Activated CD8-positive, alpha-beta memory T cell treated with anti-CD3 and anti-CD28 coated beads for 1 hour (primary cell): ENCODE measurements around the gene RAB27A.
"Not testable (repeated sequence)": the region's sequence is repeated elsewhere in the genome, so short reads cannot be mapped to it uniquely, and the experiment has no call there.

Experiments used
- DNase-seq, 2 donors: peaks; one replicate each; pipeline ENCODE4 v3.0.0-alpha.2; 2020; ENCODE audit warnings: low read depth in 1 of 2; ENCODE audit errors: extremely low read depth in 1 of 2

Gene RAB27A

DNA sequence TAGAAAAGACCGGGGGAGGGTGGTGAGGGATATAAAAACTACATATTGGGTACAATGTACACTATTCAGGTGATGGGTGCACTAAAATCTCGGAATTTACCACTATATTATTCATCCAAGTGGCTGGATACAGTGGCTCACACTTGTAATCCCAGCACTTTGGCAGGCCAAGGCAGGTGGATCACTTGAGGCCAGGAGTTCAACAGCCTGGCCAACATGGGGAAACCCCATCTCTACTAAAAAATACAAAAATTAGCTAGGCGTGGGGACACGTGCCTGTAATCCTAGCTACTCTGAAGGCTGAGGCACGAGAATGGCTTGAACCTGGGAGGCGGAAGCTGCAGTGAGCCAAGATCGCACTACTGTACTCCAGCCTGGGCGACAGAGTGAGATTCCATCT lies 37.4 kb downstream of the RAB27A start:
- not testable (repeated sequence) for DNase-seq

DNA sequence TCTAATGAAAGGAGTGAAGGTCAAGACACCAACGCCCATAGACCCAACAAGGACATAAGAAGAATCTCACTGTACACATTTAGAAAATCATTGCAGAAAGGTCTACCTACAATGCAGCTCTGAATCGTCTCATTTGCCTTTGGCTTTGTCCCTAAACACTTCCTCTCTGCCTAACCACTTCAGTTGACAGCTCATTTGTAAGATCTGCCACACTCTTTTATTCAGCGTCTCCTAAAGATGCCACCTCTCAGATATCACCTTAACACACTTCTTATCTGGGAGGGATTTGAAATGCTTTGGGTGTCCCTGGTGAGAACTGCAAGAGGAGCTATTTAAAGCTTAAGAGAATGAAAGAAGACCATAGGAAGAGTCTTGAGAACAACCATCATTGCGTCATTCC lies 38.7 kb downstream of the RAB27A start:
- no peak for DNase-seq

DNA sequence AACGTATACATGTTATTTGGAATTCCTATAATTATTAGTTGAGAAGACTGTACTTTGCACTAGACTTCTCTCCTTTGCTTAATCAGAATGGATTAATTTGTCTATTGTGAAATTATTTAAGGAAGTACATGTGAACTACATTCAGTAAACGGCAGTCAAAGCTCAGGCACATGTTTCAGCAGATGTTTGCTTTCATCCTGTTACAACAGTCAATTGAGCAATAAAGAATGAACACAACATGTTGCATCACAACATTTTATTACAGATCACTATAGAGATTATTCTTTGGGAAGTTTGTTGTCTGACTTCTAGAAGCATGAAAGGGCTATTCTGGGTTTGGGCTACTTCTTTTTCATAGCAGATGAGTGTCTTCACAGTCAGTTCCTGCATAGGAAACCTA lies 39.2 kb downstream of the RAB27A start:
- no peak for DNase-seq

DNA sequence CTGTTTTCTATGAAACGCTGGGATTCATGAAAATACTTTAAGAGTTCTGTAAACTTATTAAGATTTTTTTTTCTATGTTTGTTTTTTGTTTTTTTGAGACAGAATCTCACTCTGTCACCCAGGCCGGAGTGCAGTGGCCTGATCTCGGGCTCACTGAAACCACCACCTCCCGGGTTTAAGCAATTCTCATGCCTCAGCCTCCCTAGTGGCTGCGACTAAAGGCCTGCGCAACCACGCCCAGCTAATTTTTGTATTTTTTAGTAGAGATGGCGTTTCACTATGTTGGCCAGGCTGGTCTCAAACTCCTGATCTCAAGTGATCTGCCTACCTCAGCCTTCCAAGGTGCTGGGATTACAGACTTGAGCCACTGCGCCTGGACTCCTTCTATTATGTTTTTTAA lies 39.7 kb downstream of the RAB27A start:
- DNase-seq: not testable (repeated sequence)

DNA sequence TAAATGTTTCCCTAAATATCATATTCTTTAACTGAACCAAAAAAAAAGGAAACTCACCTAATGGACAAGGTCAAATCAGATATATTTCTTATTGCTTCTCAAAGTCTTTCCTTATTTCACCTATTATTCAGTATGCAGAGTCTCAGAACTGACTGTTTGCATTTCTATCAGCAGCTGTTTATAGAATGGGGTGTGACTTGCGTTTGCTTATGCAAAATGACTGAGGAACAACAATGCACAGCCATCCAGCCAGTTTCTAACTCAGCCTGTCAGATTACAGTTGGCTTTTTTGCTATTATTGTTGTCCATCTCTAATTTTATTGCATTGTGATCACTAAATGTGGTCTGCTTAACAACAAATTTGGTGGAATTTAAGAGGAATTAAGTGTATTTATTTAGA lies 40.7 kb downstream of the RAB27A start:
- no peak for DNase-seq

DNA sequence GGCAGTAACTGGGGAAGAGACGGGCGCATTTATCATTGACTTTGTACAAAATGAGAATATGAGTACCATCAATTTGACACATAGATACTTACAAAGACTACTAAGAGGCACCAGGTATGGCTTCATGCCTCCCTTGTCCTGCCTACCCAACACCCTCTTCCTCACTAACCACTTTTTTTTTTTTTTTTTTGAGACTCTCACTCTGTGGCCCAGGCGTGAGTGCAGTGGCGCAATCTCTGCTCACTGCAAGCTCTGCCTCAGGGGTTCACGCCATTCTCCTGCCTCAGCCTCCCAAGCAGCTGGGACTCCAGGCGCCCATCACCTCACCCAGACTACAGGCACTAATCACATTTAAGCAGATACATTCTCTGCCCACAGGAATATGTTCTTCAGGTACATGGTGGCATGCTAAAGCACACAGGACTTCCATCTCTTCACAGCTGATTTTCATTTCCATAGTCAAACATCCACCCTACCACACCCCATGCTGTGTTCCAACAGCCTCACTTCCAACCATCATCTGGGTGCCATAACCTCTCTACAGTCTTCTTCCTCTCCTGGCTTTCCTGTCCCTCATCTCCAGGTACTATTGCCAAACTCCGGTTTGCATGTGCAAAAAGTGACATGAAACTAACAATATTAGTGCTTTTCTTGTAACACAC lies 41.7 kb downstream of the RAB27A start:
- no peak for DNase-seq

DNA sequence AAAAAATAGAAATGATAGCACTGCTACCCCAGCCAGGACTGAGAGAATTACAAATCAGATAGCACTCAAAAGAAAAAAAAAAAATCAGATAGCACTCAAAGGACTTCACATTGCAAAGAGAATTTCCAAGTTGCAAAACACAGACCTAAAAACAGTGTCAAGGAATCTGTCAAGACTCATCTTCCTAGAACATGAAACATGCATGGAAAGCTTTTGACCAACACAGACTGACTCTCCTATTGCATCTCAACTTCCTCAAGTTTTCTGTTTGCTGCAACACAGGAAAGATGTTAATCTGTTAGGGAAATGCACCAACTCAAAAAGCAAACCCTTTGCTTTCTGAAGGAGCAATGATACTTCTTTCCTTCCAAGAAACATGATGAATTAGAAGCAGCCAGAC lies 42.3 kb downstream of the RAB27A start:
- DNase-seq: no peak

DNA sequence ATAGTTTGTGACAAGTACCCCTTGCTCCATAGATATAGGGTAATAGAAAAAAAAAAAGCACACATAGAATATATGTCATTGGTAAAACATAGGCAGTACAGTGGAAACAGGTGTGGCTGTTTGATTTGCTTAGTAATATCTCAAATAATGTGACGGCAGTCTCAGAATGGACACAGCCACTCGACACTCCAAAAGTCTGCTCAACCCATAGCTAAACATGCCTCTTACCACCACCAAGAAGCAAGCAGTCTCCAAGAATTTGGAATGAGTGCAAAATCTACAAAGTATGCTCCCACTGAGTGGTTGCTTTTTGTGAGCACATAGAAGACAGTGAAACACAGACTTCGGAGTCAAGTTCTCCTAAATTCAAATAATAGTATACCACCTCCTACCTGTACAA lies 43.0 kb downstream of the RAB27A start:
- DNase-seq: no peak

DNA sequence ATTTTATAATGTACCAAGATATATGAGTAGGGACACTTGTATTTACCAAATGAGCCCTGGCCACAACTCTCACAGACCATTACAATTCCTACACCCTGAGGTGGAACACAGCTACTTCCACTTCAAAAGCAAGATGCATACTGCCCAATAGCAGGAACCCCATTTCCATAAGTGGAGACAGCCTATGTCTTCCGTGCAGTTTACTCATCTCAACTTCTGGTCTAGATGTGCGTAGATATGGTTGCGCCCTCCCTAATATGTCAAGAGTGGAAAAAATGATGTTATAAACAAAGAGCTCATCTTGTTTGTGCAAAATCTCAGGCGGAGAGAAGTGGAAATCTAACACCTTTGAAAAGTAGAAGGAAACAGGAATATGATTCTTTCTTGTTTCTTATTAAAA lies 44.6 kb downstream of the RAB27A start:
- no peak for DNase-seq

DNA sequence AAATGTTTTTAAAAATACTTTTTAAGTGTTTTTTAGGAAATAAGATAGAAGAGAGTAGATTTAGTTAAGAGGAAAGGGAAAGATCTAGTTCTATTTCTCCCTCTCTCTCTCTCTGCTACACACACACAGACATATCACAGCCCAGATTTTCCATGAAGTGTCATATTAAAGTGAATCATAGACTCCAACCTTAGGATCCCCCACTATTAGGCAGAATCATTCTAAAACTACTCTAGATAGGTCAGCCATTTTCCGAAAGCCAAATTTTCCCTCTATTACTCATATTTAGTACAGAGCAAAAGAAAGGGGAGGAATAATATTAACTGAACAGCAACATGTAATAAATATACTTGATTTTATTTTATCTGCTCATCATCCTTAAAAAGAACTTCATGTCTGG lies 47.7 kb downstream of the RAB27A start:
- no peak for DNase-seq

DNA sequence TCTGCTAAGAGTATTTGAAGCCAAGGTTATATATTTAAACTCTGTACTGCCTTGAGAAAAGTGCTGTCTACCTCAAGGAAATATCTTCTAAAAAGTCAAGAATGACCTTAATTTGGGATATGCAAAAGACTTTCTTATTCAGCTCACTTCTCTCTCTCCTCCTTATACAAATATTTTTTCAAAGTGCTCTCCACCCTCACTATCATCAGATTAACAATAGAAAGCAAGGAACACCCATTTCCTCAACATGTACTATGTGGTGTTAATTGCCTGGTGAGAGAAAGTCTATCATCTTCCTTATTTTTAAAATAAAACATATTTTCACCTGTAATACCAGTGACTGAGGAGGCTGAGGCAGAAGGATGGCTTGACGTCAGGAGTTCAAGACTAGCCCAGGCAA lies 48.4 kb downstream of the RAB27A start:
- DNase-seq: no peak

DNA sequence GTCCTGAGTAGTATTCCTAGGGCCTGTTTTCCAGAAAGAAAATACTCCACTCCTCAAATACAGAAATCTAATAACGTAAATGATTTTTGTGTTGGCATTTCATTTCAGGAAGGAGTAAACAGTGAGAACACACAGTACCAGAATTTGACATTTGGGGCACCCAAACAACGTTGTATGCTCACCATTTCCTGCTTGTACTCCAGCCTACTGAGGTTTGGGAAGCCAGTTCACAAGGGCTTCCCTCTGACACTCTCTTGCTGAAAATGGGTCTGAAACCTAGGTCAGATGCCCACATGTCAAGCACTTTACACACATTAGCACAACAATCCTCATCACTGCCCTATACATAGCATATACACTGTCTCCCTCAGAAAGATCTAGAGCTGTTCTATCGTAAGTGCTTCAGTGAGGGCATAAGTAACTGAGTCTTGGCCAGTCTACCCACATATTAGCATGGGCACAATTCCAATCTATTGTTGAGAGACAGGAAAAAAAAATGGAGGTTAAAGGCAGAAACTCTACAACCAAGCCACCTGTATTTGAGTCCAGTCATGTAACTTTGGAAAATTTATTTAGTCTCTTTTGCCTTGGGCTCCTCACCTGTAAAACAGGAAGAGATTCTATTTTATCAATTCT lies 49.4 kb downstream of the RAB27A start:
- no peak for DNase-seq

DNA sequence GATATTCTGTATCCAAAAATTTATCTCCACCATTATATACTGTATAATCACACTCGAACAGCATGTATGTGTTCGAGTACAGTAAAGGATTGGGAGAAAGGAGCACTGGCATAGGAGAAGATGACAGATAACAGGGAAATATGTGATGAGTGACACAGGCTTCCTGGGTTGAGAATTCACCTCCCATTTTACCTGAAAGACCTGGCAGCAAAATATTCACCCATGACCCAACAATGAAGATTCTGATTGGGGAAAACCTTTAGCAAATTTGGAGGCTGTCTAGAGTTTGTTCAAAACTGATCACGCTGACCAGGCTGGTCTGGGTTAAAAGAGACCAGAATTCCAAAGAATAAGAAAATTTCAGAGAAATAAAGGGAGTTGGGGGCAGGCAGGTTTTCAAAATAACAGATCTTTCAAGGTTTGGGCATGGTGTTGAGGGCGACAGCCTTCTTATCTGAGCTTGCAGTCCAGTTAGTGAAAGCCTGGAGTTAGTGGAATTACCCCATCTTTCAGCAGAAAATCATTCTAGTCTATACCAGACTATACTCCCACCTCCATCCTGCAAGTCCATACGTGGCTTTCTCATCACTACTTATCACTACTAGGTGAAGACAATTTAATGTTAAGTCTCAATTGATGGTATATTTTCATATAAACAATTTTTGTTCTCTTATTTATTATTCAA lies 50.0 kb downstream of the RAB27A start:
- DNase-seq: no peak

DNA sequence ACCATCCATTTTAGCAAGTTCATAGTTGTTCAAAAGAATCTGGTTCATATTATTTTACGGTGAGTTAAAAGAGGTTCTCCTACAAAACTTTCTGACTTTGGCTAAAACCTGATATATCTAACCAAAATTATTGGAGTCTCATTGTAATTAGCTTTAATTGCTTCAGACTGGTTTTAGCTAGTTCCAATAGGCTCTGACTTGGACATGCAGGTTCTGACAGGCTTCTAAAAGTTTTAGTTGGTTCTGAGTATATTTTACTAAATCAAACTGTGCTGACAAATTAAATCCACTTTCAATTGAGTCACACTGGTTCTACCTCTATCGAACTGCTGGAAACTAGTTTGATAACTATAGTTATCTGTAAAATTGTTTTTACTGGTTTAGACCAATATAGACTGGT lies 50.7 kb downstream of the RAB27A start:
- no peak for DNase-seq

DNA sequence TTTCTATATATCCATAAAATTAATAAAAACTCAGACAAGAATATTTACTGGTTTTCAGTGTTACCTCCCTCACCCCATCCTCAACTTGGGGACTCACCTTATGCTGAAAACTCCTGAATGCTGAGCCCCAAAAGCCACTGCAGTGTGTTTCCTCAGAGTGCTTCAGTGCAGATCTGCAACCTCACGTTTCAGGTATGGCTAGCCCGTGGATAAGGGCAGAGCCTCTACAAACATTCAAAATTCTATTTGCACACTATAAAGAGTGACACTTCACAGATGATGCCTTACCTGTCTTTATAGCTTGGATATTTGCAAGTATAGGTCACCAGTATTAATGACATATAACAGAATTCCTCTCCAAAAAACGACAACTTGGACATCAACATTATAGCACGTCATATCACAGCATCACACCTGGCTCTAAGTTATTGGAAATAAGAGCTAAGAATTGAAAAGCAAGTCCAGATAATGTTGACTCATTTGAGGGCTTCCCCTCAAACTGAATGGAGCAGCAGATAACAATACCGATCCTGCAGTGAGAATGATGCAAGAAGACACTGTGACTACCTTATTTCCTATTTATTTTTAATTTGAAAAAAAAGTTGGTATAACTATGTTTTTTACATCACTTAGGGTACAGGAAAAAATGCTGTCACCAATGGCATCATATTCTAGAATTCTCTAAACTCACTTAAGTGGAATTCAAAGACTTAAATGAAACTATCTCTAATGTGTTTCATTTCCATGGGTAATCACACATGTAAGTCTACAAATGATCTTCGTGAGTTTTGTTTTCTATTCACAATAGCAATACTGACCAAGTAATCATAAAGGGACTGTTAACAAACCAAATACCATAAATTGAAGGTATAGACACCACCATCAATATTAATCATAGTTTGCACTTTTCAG lies 52.1 kb downstream of the RAB27A start:
- DNase-seq: no peak

DNA sequence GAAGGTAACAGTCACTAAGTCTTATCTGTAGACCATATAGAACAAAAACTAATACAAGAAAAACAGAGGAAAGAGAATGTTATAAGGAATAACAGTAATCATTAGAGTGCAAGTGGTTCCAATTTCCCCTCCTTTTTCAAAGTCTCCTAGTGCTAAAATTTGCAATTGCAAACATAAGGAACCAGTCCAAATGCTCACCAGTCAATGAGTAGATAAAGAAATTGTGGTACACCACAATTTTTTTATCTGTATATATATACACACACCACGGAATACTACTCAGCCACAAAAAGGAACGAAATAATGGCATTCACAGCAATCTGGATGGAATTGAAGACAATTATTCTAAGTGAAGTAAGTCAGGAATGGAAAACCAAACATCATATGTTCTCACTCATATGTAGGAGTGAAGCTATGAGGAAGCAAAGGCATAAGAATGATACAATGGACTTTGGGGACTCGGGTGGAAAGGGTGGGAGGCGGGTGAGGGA lies 54.0 kb downstream of the RAB27A start:
- DNase-seq: no peak

DNA sequence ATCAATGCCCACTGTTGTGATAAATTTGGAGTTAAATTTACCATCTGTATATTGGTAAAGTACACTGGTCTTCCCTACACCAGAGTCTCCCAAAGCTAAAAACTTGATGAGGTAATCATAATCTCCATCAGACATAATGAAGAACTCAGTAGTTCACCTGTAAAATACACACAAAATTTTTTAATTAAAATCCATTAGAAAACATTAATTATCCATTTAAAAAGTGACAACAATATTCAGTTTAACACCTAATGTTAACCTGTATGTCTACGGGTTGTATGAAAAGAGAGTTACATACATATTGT lies 54.9 kb downstream of the RAB27A start:
- DNase-seq: no peak

DNA sequence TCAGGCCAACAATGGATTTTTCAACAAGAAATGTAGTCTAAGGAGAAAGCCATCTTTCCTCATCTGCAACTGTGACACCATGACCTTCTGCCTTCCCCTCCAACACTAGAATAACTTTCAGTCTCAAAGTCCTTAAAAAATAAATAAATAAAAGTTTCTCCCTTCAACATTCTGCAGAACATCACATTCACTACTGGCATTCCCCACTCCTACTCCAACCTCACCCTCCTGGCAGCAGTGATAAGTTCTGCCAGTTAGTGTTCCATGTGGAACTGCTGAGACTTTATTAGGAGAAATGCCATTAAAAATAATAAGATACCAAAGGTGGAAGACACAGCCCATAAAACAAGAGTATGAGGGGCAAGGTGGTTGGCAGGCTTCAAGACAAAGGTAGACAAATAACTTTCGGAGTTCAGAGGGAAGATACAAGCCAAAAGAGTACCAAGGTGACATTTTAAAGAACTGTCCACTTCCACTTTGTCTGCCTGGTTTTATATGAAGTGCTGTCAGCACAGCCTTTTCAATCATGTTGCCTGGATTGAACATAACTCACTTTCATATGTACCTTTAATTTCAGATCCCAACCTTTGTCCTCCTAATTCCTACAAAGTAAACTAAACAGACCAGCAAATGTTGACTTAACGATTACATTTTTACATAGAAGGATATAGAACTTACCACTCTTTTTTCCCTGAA lies 55.4 kb downstream of the RAB27A start:
- no peak for DNase-seq

DNA sequence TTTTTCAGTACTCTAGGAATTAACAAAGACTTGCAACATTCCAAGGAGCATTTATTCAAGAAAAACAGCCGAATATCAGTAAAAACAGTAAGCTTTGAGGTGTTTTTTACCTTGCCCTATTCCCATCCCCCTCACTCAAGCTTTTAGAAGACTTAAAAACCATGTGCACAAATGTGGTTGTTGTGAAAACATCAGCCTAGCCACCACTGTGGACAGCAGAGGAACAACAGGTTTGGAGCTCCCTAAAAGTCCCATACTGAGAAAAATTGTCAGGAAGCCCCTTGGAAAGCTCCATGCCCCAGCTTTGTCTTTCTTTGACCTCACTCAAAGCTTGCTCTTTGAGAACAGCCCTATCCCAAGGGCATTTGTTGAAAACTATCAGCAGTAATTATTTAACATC lies 58.2 kb downstream of the RAB27A start:
- no peak for DNase-seq

DNA sequence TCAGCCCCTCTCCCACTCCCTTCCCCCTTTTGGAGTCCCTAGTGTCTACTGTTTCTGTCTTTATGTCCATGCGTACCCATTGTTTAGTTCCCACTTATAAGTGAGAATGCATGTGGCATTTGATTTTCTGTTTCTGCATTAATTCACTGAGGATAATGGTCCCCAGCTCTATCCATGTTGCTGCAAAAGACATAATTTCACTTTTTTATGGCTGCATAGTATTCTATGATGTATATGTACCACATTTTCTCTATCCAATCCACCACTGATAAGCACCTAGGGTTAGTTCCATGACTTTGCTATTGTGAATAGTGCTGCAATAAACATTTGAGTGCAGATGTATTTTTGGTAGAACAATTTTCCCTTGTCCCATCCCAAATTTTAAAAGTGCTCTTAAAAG lies 58.7 kb downstream of the RAB27A start:
- DNase-seq: no peak
